NCI-H2107 treated with DMSO at 0.1 percent for 48 hours (cell line): ENCODE measurements around the gene ABCA2.

Source experiments
- DNase-seq: peaks from one replicate; lab custom pipeline; 2025; ENCODE audit not compliant: unreplicated experiment; lab: John Stamatoyannopoulos, UW

Gene ABCA2, protein sequence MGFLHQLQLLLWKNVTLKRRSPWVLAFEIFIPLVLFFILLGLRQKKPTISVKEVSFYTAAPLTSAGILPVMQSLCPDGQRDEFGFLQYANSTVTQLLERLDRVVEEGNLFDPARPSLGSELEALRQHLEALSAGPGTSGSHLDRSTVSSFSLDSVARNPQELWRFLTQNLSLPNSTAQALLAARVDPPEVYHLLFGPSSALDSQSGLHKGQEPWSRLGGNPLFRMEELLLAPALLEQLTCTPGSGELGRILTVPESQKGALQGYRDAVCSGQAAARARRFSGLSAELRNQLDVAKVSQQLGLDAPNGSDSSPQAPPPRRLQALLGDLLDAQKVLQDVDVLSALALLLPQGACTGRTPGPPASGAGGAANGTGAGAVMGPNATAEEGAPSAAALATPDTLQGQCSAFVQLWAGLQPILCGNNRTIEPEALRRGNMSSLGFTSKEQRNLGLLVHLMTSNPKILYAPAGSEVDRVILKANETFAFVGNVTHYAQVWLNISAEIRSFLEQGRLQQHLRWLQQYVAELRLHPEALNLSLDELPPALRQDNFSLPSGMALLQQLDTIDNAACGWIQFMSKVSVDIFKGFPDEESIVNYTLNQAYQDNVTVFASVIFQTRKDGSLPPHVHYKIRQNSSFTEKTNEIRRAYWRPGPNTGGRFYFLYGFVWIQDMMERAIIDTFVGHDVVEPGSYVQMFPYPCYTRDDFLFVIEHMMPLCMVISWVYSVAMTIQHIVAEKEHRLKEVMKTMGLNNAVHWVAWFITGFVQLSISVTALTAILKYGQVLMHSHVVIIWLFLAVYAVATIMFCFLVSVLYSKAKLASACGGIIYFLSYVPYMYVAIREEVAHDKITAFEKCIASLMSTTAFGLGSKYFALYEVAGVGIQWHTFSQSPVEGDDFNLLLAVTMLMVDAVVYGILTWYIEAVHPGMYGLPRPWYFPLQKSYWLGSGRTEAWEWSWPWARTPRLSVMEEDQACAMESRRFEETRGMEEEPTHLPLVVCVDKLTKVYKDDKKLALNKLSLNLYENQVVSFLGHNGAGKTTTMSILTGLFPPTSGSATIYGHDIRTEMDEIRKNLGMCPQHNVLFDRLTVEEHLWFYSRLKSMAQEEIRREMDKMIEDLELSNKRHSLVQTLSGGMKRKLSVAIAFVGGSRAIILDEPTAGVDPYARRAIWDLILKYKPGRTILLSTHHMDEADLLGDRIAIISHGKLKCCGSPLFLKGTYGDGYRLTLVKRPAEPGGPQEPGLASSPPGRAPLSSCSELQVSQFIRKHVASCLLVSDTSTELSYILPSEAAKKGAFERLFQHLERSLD (N-terminal part only)

DNA sequence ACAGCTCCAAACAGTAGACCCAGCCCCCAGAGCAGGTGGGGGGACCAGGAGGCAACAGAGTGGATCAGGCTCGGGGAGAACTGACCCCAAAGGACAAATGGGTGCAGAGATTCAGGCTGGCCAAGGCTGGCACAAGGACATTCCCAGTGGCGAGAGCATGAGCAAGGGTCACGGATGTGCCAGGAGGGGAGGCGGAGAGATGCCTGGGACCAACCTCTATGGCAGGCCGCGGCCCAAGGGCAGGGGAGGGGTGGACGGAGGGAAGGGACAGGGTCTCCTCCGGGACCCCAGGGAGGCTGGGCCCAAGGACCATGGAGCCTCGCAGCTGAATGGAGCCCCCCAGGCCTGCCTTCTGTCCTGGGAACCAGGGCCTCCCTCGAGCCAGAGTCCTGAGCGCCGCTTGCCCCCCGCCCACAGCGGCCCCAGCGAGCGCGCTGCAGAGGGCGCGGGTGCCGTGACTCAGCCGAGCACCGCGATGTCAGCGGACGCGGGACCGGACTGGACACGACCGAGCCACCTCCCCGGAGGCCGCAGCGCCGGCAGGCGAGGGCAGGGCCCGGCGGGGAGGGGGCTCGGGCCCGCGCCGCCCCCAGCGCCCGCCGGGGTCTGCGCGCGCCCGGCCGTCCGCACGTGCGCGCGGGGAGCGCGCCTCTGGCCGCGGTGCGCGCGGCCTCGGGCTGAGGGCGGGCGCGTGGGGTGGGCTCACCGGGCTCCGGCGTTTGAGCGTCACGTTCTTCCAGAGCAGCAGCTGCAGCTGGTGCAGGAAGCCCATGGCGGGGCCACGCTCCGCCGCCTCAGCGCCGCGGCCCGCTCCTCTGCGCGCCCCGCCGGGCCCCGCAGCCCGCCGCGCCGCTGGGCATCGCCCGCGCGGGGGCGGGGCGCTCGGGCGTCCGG, at the start of gene ABCA2:
TSS of gene ABCA2 (minus strand) at position 869 of the 894 bp plus-strand sequence. CDS start at position 772, 97 bp downstream.
- no peak for DNase-seq

DNA sequence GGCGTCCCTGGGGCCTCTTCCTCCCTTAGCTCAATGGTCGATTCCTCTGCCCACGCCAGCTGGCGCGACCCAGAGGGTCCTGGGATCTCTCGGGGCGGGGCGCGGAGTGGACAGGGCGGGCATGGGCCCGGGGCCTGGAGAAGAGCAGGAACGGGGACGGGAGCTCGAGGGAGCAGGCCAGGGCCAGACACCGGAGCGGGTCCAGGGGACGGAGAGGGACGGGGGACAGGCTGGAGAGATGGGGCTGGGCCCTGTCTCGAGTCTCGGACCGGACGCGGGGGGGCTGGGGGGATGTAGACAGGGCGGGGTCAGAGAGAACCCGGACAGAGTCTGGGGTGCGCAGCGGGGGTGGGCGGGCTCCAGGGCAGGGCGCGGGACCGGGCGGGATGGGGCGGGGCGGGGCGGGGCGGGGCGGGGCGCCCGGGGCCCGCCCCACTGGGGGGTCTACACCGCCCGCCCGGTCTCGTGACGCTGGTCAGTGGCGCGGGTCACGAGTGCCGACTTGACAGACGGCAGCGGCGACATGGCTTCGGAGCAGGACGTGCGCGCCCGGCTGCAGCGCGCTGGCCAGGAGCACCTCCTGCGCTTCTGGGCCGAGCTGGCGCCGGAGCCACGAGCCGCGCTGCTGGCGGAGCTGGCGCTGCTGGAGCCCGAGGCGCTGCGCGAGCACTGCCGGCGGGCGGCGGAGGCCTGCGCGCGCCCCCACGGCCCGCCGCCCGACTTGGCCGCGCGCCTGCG, 49.1 kb upstream of the ABCA2 start, which contains the start of gene UAP1L1:
TSS of gene UAP1L1 (plus strand) at position 508 of the 738 bp plus-strand sequence. CDS start at position 524, 16 bp downstream.
- DNase-seq, result no peak

DNA sequence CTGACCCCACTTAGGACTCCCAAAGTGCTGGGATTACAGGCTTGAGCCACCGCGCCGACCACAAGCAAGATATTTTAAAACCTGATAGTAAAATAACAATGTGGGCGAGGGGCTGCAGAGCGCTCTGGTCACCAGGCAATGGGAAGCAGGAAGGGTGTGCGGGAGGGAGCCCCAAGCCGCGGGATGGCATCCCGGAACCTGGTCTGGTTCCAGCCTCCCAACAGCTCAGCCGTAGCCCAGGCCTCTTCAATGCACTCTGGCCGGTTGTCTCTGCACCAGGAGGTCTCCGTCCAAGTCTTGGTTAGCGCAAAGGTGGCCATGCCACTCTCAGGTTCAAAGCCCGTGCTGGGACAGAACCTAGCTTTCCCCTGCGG, 48.6 kb upstream of the ABCA2 start:
- no peak for DNase-seq

DNA sequence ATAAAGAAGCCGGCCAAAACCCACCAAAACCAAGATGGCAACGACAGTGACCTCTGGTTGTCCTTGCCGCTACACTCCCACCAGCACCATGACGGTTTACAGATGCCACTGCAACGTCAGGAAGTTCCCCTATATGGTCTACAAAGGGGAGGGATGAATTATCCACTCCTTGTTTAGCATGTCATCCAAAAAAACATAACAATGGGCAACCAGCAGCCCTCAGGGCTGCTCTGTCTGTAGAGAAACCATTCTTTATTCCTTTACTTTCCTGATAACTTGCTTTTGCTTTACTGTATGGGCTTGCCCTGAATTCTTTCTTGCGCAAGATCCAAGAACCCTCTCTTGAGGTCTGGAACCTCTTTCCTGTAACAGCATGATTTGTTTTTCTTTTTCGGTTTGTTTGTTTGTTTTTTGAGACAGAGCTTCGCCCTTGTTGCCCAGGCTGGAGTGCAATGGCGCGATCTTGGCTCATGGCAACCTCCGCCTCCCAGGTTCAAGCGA, 47.3 kb upstream of the ABCA2 start:
- no peak for DNase-seq

DNA sequence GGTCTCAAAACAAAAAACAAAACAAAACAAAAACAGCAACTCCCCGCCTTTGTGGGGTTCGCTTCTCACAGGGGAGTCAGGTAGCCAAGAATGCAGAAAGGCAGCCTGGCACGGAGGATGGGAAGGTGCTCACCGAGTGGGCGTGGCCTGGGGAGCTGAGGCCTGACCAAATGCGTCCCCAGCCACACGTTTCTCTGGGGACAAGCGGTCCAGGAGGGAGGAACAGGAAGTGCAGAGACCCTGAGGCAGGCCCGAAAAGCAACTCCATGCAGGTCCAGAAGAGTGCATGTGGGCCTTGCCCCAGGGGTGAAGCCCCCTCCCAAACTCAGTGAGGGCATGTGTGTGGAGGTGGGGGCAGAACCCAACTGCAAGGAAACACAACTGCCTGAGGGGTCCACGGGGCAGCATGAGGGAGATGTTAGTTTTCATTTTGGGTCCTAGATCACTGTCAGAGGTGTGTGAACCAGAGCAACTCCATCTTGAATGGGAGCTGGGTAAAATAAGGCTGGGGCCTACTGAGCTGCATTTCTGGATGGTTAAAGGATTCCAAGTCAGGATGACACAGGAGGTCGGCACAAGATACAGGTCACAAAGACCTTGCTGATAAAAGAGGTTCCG, 46.7 kb upstream of the ABCA2 start:
- no peak for DNase-seq

DNA sequence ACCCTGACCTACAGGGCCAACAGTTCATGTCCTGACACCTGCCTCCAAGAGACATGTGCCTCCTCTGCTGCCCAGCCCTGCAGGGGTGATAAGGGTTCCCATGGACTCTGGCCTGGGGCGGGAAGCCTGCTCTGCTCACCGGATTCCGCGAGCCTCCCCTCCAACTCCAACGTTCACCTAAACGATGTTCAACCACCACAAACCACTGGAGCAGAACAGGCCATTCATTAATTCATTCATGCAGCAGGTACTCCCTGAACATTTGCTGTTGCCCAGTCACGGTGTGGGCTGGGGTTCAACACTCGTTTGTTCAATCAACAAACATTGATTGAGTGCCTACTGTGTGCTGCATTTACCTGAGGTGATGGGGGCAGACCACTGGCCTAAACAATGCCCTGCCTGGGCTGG, 46.0 kb upstream of the ABCA2 start:
- DNase-seq, result no peak

DNA sequence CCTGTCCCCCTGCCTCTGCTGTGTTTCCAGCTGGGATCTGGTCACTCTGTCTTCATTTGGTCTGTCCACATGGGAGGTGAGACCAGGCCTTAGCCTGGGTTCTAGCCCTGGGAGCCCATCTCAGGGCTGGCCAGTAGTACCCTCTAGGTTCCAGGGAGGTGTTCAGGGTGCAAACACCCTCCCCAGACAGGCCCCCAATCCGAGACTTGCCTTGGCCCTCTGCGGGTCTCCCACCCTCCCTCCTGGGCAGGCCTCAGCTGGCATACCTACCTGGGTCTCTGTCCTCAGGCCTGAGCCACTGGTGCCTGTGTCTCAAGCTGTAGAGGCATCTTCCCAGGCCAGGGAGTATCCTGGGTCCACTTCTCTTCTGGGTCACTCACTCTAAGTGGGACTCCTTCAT, 43.2 kb upstream of the ABCA2 start:
- DNase-seq, result no peak

DNA sequence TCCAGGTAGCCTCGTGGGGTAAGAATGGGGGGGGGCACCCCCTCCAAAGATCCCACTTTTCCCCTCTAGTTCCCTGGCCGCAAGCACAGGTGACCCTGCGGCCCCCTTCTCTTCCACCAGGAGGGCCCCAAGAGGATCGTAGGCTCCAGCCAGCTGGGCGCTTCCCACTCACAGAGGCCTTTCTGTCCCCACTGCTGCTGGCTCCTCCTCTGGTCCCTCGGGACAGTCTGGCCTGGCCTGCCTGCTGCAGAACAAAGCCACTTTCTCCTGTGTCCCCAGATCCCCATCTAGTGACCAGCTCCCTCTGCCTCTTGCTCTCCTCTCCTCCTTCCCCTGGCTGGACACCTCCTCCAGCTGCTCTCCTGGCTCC, 42.9 kb upstream of the ABCA2 start:
- no peak for DNase-seq

DNA sequence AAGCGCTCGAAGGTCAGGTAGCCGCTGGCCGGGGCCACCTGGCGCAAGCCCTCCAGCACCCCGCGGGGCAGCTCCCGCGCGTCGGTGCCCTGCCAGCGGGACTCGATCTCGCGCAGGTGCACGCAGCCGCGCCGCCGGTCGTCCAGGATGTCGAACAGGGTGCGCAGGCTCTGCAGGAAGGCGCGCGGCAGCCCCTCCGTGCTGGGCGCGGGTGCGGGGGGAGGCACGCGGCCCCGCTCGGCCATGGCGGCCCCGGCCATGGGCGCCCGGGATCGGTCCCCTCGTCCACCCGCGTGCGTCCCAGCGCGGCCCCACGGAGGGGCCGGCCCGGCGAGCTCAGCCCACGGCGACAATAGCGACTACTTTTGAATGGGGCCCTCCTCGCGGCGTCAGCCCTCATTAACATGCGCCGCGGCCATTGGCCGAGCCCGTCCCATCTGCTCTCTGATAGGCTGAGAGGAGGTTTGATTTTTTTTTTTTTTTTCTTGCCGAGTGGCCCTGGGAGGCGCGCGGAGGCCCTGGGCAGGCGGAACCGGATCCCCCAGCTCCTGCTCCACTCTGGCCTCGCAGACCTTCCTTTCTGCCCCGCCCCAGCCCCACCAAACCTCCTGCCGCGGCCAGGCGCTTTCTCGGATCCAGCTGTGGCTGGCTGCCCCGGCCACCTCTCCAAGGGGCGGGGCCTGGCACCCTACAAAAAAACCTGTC, 42.3 kb upstream of the ABCA2 start, which contains the start of gene SAPCD2:
TSS of gene SAPCD2 (minus strand) at position 357 of the 705 bp plus-strand sequence. CDS start at position 260, 97 bp downstream.
- DNase-seq, result peak; percentile 87

DNA sequence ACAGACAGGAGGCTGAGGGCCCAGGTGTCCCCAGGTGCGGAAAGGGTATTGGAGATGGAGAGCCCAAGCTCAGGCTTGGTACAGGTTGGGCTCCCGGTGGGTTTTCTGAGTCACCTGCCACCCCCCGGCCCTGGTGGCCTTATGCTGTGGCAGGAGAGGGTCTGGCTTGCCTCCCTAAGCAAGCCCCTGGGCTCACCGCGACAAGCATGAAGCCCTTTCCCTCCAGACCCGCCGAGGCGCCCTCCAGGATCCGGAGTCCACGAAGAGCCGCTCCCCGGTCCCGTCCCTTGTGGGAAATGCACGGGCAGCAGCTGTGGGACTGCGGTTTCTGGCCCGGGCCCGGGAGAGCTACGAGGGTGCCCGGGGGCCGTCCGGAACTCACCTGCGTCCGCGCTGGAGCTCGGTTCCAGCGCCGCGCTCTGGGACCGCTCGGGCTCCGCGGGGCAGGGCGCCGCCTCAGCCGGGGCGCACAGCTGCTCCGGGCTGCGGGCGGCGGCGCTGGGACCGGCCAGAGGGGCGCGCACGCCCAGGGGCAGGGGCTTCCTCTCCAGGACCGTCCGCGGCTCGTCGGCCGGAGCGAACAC, 41.6 kb upstream of the ABCA2 start:
- DNase-seq, result no peak

DNA sequence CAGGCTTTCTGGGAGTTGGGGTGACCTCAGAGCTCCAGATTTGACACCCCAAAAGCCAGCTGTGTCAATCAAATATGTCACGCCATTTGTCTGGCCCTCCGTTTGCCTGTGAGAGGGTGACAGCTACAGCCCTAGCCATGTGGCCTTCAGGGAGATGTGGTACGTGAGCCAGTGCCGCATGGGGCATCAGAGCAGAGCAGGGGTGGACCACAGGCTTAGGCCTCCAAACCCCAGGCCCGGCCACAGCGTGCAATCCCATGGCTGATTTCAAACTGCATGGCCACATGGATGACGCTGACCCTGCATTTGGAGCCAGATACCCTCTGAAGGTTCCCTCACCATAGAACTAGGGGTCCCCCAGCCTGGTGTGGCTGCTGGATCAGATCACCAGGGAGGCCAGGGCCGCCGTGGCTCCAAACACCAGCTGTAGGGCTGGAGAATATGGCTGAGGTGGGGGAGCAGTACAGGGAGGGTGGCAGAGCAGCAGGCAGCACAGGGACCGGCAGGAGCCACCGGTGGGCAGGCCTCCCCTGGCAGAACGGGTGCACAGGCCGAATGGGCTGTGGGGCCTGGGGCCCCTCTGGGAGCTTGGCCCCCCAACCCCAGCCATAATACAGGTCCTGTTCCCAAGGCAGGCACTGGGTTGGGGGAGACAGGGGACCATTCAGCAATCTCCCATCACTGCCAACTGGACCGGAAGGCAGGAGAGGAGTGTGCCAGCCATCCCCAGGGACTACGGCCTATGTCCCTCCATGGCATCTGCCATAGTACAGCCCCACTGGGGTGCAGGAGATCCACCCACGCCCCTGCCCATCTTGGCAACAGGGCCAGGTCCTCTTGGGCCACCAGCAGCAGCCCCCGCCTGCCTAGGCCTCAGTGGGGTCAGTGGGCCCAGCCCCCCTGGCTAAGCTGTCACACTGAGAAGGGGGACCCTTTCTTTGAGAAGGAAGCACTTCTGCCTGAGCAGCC, 40.8 kb upstream of the ABCA2 start:
- no peak for DNase-seq

DNA sequence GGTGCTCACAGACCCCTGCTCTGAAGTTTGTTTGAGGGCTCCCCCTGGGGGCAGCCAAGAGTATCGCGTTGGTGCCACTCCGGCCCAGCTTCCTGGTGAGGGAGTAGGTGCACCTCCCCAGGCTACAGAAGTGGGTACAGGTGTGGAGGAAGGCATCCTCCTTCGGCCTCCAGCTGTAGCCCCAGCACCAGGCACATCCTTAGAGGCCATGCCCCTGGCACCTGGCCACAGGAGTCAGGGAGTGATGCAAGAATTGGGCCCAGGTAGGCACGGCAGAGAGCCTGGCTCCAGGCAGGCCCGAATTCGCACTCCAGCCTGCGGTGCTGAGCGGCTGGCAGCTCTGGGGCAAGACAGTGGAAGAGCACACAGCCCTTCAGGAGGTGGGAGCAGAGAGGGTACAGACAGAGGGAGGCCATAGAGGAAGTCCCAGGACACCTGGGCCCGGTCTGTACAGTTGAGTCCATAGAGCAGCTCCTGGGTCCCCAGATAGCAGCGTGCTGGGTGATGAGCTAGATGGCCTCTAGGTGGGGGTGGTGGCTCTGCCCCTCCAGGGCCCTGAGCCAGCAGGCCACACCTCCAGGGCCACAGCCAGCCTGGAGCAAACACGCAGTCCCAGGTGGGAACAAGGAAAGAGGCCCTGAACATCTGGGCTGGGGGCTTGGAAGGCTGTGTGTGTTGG, 40.0 kb upstream of the ABCA2 start:
- DNase-seq, result peak; percentile 71

DNA sequence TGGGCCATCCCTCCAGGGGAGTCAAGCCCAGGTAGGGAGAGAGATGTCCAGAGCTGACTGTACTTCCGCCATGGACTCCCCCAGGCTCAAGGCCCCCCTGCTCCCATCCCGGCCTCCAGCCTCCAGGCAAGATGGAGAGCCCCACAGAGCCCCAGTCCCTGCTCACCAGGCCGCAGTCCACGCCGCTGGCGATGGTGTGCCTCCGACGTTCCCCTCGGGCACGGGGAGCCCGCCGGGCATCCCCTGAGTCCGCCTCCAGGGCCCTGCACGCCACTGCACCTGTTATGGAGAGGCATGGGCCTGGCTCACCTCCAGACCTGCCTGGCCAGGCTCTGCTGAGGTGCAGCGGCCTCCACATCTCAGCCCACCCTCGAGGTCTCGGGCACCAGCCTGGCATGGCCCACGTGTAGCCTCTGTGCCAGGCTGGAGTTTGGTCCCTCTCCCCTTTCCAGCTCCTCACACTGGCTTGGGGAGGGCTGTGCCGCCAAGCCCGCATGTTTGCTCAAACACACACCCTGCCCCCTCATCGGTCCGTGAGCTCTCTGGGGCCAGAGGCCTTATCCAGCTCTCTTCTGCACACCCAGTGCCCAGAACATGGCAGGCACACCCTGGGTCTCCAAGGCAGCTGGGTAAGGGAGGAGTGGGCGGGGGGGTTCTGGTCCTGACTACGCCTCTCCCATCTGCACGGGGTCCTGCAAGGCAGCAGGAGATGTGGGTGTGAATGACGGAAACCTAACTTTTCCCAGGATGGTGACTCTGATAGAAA, 38.2 kb upstream of the ABCA2 start:
- DNase-seq, result no peak

DNA sequence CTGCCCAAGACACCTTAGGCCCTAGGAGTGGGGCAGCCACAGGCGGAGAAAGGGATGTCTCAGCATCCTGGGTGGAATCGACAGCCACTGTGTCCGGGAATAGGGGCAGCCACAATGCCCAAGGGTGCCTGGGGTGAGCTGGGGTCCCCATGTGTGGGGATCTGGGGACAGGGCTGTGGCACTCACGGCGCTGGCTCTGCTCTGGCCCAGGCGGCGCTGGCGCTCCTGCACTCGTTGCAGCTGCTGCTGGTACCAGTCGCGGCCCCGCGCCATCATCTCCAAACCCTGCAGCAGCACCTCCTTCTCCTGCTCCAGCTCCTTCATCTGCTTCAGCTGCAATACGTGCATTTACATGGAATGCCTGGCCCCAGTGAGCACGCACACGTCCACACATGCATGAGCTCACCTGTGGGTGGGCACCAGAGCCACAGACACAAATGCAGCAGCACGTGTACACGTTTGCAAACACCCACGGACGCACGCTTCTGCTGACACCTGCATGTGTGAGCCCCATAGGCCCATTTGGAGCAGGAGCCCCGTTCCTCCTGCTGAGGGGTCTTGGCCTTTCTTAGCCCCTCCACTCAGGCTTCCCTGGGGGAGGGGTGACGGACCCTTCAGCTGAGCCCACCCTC, 37.4 kb upstream of the ABCA2 start:
- DNase-seq, result no peak

DNA sequence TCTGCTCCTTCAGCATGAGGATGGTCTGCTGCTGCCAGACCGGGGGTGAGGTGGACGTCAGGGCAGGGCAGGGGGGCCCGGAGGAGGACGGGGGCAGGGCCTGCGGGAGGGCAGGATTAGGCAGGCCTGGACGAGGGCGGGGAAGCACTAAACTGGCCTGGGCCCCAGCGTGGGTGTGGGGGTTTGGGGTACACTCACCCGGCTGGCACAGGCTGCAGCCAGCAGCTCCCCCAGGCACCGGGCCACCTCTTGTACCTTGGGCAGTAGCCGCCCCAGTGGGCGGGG, 36.8 kb upstream of the ABCA2 start:
- DNase-seq, result no peak
